HG02571 (cell line): Measurements from ENCODE around the gene LRGUK.

ENCODE experiments used
- ATAC-seq: cut with Tn5 transposase; IDR thresholded peaks from one replicate; pipeline ENCODE4 v1.9.1; 2021; ENCODE audit warnings: mild to moderate bottlenecking, moderate library complexity; ENCODE audit not compliant: unreplicated experiment

The LRGUK gene

GRCh38 chr7:134182078-134182477, 54.9 kb downstream of the LRGUK start:
- no peak for ATAC-seq

- ATAC-seq, result no peak
Measured at GRCh38 chr7:134184767-134185166, 57.6 kb downstream of the LRGUK start.

GRCh38 chr7:134186027-134186426, 58.9 kb downstream of the LRGUK start:
- no peak for ATAC-seq

GRCh38 chr7:134186801-134187200, 59.7 kb downstream of the LRGUK start:
- ATAC-seq, result no peak

- no peak for ATAC-seq
Measured at GRCh38 chr7:134187893-134188292, 60.8 kb downstream of the LRGUK start.

- ATAC-seq, result no peak
Measured at GRCh38 chr7:134188311-134188710, 61.2 kb downstream of the LRGUK start.

- ATAC-seq, result no peak
Measured at GRCh38 chr7:134189559-134189958, 62.4 kb downstream of the LRGUK start.

GRCh38 chr7:134191876-134192275, 64.7 kb downstream of the LRGUK start:
- no peak for ATAC-seq

GRCh38 chr7:134193240-134193639, 66.1 kb downstream of the LRGUK start:
- no peak for ATAC-seq

GRCh38 chr7:134195252-134195651, 68.1 kb downstream of the LRGUK start:
- ATAC-seq, result no peak

GRCh38 chr7:134196439-134196838, 69.3 kb downstream of the LRGUK start:
- no peak for ATAC-seq

GRCh38 chr7:134197345-134197744, 70.2 kb downstream of the LRGUK start:
- ATAC-seq, result no peak

GRCh38 chr7:134200970-134201369, 73.8 kb downstream of the LRGUK start:
- no peak for ATAC-seq

GRCh38 chr7:134201569-134202261, 74.6 kb downstream of the LRGUK start:
- no peak for ATAC-seq

- ATAC-seq, result no peak
Measured at GRCh38 chr7:134203186-134203889, 76.2 kb downstream of the LRGUK start.

- no peak for ATAC-seq
Measured at GRCh38 chr7:134209322-134210015, 82.3 kb downstream of the LRGUK start.

GRCh38 chr7:134210227-134210626, 83.1 kb downstream of the LRGUK start:
- ATAC-seq, result no peak

GRCh38 chr7:134210976-134211663, 84.0 kb downstream of the LRGUK start:
- no peak for ATAC-seq

- no peak for ATAC-seq
Measured at GRCh38 chr7:134211817-134212216, 84.7 kb downstream of the LRGUK start.

- ATAC-seq, result no peak
Measured at GRCh38 chr7:134212576-134213546, 85.7 kb downstream of the LRGUK start.
